H9 (cell line): Measurements from ENCODE around the gene C12orf75. TPM values are rescaled to one million over a fixed set of nuclear protein-coding genes. Genes with fewer than 3 reads are reported as not detected.

Experiments used
- DNase-seq: peaks from one replicate; pipeline ENCODE4 v3.0.0-alpha.2; 2017
- H2AFZ ChIP-seq: one replicate; pipeline ENCODE4 v1.6.1; 2013; ENCODE audit warnings: mild to moderate bottlenecking, low read length, control low read depth, moderate library complexity
- H2AK5ac ChIP-seq: 2 replicates; pipeline ENCODE4 v1.6.1; 2013; ENCODE audit warnings: low read length, control low read depth, mixed read lengths; ENCODE audit not compliant: insufficient read length
- H2BK120ac ChIP-seq: one replicate; pipeline ENCODE4 v1.6.1; 2013; ENCODE audit warnings: low read depth, mild to moderate bottlenecking, low read length, control low read depth, inconsistent platforms; ENCODE audit not compliant: poor library complexity, severe bottlenecking
- H2BK12ac ChIP-seq: 2 replicates; pipeline ENCODE4 v1.6.1; 2013; ENCODE audit warnings: low read length, control low read depth, mixed read lengths, low read depth; ENCODE audit not compliant: insufficient read length
- H2BK15ac ChIP-seq: 2 replicates; pipeline ENCODE4 v1.6.1; 2013; ENCODE audit warnings: low read depth, low read length, control low read depth
- H2BK20ac ChIP-seq: one replicate; pipeline ENCODE4 v1.6.1; 2013; ENCODE audit warnings: low read depth, mild to moderate bottlenecking, low read length, control low read depth, inconsistent platforms; ENCODE audit not compliant: poor library complexity, severe bottlenecking
- H2BK5ac ChIP-seq: 2 replicates; pipeline ENCODE4 v1.6.1; 2013; ENCODE audit warnings: low read length, control low read depth, mixed read lengths; ENCODE audit not compliant: insufficient read length
- H3K14ac ChIP-seq: 2 replicates; pipeline ENCODE4 v1.6.1; 2013; ENCODE audit warnings: low read length, control low read depth; ENCODE audit not compliant: insufficient read depth
- H3K18ac ChIP-seq: 2 replicates; pipeline ENCODE4 v1.6.1; 2013; ENCODE audit warnings: low read depth, mild to moderate bottlenecking, mixed read lengths, low read length, control low read depth; ENCODE audit not compliant: insufficient read length
- H3K23ac ChIP-seq: 2 replicates; pipeline ENCODE4 v1.6.1; 2013; ENCODE audit warnings: low read length, control low read depth, mixed read lengths, low read depth; ENCODE audit not compliant: insufficient read length
- H3K23me2 ChIP-seq: 2 replicates; pipeline ENCODE4 v1.6.1; 2013; ENCODE audit warnings: low read depth, mild to moderate bottlenecking, mixed read lengths, low read length, control low read depth; ENCODE audit not compliant: insufficient read length, poor library complexity, severe bottlenecking
- H3K27ac ChIP-seq: 2 replicates; pipeline ENCODE4 v1.5.1; 2013; ENCODE audit warnings: low read length, control low read depth, mixed read lengths, low read depth; ENCODE audit not compliant: insufficient read length
- H3K27me3 ChIP-seq: 2 replicates; pipeline ENCODE4 v1.6.1; 2013; ENCODE audit warnings: low read length, control low read depth, inconsistent platforms; ENCODE audit not compliant: insufficient read depth
- H3K4ac ChIP-seq: 2 replicates; pipeline ENCODE4 v1.6.1; 2013; ENCODE audit warnings: low read depth, mild to moderate bottlenecking, control low read depth, inconsistent platforms, low read length, moderate library complexity
- H3K4me1 ChIP-seq: 2 replicates; pipeline ENCODE4 v1.6.1; 2013; ENCODE audit warnings: low read length, control low read depth, inconsistent platforms; ENCODE audit not compliant: insufficient read depth
- H3K4me2 ChIP-seq: 2 replicates; pipeline ENCODE4 v1.6.1; 2013; ENCODE audit warnings: low read length, control low read depth, mixed read lengths; ENCODE audit not compliant: insufficient read length, insufficient read depth
- H3K56ac ChIP-seq: 2 replicates; pipeline ENCODE4 v1.6.1; 2013; ENCODE audit warnings: low read depth, mild to moderate bottlenecking, mixed read lengths, low read length, control low read depth; ENCODE audit not compliant: insufficient read length
- H3K79me1 ChIP-seq: 2 replicates; pipeline ENCODE4 v1.6.1; 2013; ENCODE audit warnings: low read depth, mild to moderate bottlenecking, moderate library complexity, low read length, control low read depth, inconsistent platforms; ENCODE audit not compliant: insufficient read depth, poor library complexity, severe bottlenecking
- H3K79me2 ChIP-seq: 2 replicates; pipeline ENCODE4 v1.6.1; 2013; ENCODE audit warnings: low read length, control low read depth, inconsistent platforms; ENCODE audit not compliant: insufficient read depth
- H3K9ac ChIP-seq: 2 replicates; pipeline ENCODE4 v1.6.1; 2013; ENCODE audit warnings: low read length, control low read depth, mixed read lengths; ENCODE audit not compliant: insufficient read length; ENCODE audit errors: extremely low read depth
- H3K9me3 ChIP-seq: one replicate; pipeline ENCODE4 v1.6.1; 2013; ENCODE audit warnings: low read depth, low read length, inconsistent platforms; ENCODE audit not compliant: control insufficient read depth
- H3T11ph ChIP-seq: one replicate; pipeline ENCODE4 v1.6.1; 2013; ENCODE audit warnings: mild to moderate bottlenecking, low read length, control low read depth, inconsistent platforms
- H4K20me1 ChIP-seq: one replicate; pipeline ENCODE4 v1.6.1; 2013; ENCODE audit not compliant: control insufficient read depth, insufficient read length, insufficient read depth
- H4K5ac ChIP-seq: 2 replicates; pipeline ENCODE4 v1.6.1; 2013; ENCODE audit warnings: low read depth, mild to moderate bottlenecking, mixed read lengths, low read length, control low read depth; ENCODE audit not compliant: insufficient read length
- H4K8ac ChIP-seq: replicated peaks from 2 replicates; pipeline ENCODE4 v1.6.1; 2013; ENCODE audit warnings: low read length, control low read depth, mixed read lengths, low read depth; ENCODE audit not compliant: insufficient read length
- H4K91ac ChIP-seq: 2 replicates; pipeline ENCODE4 v1.6.1; 2013; ENCODE audit warnings: low read depth, mild to moderate bottlenecking, moderate library complexity, mixed read lengths, low read length, control low read depth; ENCODE audit not compliant: insufficient read length
- H3K27ac Mint-ChIP-seq, 3 experiments: 2 replicates in 2 of 3; 3 replicates in 1 of 3; pipeline ENCODE4 v1.8.0; 2020 to 2021; ENCODE audit warnings: mixed read lengths in 3 of 3, mild to moderate bottlenecking in 1 of 3, moderate library complexity in 1 of 3
- H3K27me3 Mint-ChIP-seq: 2 replicates; pipeline ENCODE4 v1.8.0; 2021; ENCODE audit warnings: low read depth, mild to moderate bottlenecking, moderate library complexity, mixed read lengths
- H3K36me3 Mint-ChIP-seq, 3 experiments: 2 replicates in 2 of 3; 3 replicates in 1 of 3; pipeline ENCODE4 v1.8.0; 2020 to 2021; ENCODE audit warnings: low read depth in 3 of 3, mixed read lengths in 3 of 3; ENCODE audit not compliant: insufficient read depth in 1 of 3
- H3K4me1 Mint-ChIP-seq, 2 experiments: 2 replicates each; pipeline ENCODE4 v1.8.0; 2020; ENCODE audit warnings: mixed read lengths in 2 of 2
- H3K4me3 Mint-ChIP-seq, 2 experiments: 2 replicates in 1 of 2; 3 replicates in 1 of 2; pipeline ENCODE4 v1.8.0; 2020 to 2021; ENCODE audit warnings: mild to moderate bottlenecking in 2 of 2, mixed read lengths in 2 of 2, moderate library complexity in 1 of 2
- H3K9me3 Mint-ChIP-seq, 2 experiments: 2 replicates in 1 of 2; 3 replicates in 1 of 2; pipeline ENCODE4 v1.8.0; 2020; ENCODE audit warnings: mild to moderate bottlenecking in 2 of 2, mixed read lengths in 2 of 2, moderate library complexity in 1 of 2
- total RNA-seq: library from RNA; stranded (reverse); gene quantifications from 2 replicates; pipeline ENCODE4 v1.2.1, GENCODE V29; 2021
- TF ChIP-seq, protein P1 (sequence below): fragments of 200-600 bp; sonication (generic); conservative IDR thresholded peaks from 3 replicates; pipeline ENCODE4 v1.8.0; 2021; ENCODE audit warnings: antibody characterized with exemption, mild to moderate bottlenecking

C12orf75 gene
- total RNA-seq, 1 experiment from 2014 or later: 37.9 TPM

DNA sequence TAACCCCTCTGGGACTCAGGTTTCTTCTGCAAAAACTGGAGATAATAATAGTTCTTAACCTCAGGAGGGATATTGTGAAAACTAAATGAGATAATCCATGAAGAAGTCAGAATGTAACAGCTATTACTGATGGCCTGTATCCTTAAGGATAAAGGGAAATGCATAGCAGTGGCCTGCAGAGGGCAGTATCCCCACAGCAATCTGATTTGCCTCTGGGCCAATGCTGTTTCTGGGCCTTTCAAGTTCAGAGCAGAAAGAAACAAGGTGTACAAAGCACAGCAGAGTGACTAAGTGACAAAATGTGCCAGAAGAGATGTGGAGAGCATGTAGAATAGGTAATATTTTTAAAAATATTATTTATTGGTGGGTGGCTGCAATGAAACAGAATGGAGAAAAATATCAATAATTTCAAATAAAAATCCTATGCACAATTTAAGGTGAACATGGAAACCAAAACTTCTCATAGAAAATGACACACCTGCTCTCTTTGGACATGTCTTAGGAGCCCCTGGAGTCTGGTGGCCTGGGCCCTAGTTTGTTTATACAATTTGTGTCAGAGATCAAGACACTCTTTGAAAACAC is 90.3 kb downstream of the C12orf75 start:
- Histone ChIP-seq H2BK12ac (no peak overlapping the region), H3K9me3 (no peaks in the 10 kb centered on the region), H3K23ac (no peak overlapping the region), H3K4ac (no peak overlapping the region), H3K27ac (no peak overlapping the region), H3K18ac (no peak overlapping the region), H3K4me1 (no peaks in the 10 kb centered on the region), H2AK5ac (no peak overlapping the region), H2BK5ac (no peak overlapping the region), H3K9ac (no peak overlapping the region), H4K20me1 (no peaks in the 10 kb centered on the region), H3K79me1 (no peaks in the 10 kb centered on the region), H3K79me2 (no peaks in the 10 kb centered on the region), H3K56ac (no peak overlapping the region), H3T11ph (no peak overlapping the region), H3K23me2 (no peaks in the 10 kb centered on the region), H4K91ac (no peak overlapping the region), H4K8ac (no peak overlapping the region), H2BK120ac (no peak overlapping the region), H2BK15ac (no peak overlapping the region), H3K27me3 (no peaks in the 10 kb centered on the region), H3K4me2 (no peak overlapping the region), H2AFZ (no peak overlapping the region), H2BK20ac (no peak overlapping the region), H3K14ac (no peak overlapping the region), H4K5ac (no peak overlapping the region)
- Mint-ChIP-seq H3K4me3 (no peak overlapping the region), H3K36me3 (peaks cover 0 to 5% (median 0%) of the 10 kb centered on the region in 3 experiments; a peak in 1 of 7 replicates), H3K27me3 (no peaks in the 10 kb centered on the region; the same call in 1 of the 2 replicates), H3K4me1 (peaks cover 5 to 10% of the 10 kb centered on the region in 2 experiments; a peak in 3 of 4 replicates), H3K9me3 (no peaks in the 10 kb centered on the region), H3K27ac (no peak overlapping the region; a peak in 1 of 7 replicates)
- peak; percentile 71 for DNase-seq
- TF ChIP-seq, protein P1, sequence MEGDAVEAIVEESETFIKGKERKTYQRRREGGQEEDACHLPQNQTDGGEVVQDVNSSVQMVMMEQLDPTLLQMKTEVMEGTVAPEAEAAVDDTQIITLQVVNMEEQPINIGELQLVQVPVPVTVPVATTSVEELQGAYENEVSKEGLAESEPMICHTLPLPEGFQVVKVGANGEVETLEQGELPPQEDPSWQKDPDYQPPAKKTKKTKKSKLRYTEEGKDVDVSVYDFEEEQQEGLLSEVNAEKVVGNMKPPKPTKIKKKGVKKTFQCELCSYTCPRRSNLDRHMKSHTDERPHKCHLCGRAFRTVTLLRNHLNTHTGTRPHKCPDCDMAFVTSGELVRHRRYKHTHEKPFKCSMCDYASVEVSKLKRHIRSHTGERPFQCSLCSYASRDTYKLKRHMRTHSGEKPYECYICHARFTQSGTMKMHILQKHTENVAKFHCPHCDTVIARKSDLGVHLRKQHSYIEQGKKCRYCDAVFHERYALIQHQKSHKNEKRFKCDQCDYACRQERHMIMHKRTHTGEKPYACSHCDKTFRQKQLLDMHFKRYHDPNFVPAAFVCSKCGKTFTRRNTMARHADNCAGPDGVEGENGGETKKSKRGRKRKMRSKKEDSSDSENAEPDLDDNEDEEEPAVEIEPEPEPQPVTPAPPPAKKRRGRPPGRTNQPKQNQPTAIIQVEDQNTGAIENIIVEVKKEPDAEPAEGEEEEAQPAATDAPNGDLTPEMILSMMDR: peak; percentile 96

Other genes with a start within 250 kb of the C12orf75 start
- gene ALDH1L2, start 246.2 kb upstream of the C12orf75 start, total RNA-seq: 1.9 and 2.2 TPM in 2 replicates
- 41.2 and 45.3 TPM in 2 replicates for gene WASHC4, start 223.0 kb upstream of the C12orf75 start, total RNA-seq
- gene APPL2, start 94.5 kb upstream of the C12orf75 start, total RNA-seq: 17.0 and 18.5 TPM in 2 replicates